Gastrocnemius medialis (tissue), 4 donors: Measurements from ENCODE around the gene LACTBL1.
"Not testable (repeated sequence)": the region's sequence is repeated elsewhere in the genome, so short reads cannot be mapped to it uniquely, and the experiment has no call there.

Source experiments
- CTCF ChIP-seq, 5 experiments: fragments of 450-650 bp in 3 of 5; fragments of 200-600 bp in 2 of 5; sonication (generic) in 2 of 5; IDR thresholded peaks in 4 of 5; conservative IDR thresholded peaks in 1 of 5; 1 replicate in 4 of 5; 2 replicates in 1 of 5; pipeline ENCODE4 v1.5.1; 2016 to 2019; ENCODE audit warnings: antibody characterized with exemption in 5 of 5, mild to moderate bottlenecking in 3 of 5, moderate library complexity in 3 of 5
- POLR2A ChIP-seq, 2 donors: fragments of 450-650 bp; IDR thresholded peaks; one replicate each; pipeline ENCODE4 v1.6.1; 2017; ENCODE audit warnings: antibody characterized with exemption in 2 of 2, mild to moderate bottlenecking in 2 of 2, moderate library complexity in 2 of 2

GRCh38 chr1:23010025-23010424 lies 37.4 kb upstream of the LACTBL1 start:
- not testable (repeated sequence) for TF ChIP-seq CTCF (IDR thresholded peaks at IDR 0.05 in 4 of 5, conservative IDR thresholded peaks at IDR 0.05 in 1 of 5); POLR2A (IDR thresholded peaks at IDR 0.05)
